Measurements from ENCODE around the gene ZNF618.

ZNF618 gene

DNA sequence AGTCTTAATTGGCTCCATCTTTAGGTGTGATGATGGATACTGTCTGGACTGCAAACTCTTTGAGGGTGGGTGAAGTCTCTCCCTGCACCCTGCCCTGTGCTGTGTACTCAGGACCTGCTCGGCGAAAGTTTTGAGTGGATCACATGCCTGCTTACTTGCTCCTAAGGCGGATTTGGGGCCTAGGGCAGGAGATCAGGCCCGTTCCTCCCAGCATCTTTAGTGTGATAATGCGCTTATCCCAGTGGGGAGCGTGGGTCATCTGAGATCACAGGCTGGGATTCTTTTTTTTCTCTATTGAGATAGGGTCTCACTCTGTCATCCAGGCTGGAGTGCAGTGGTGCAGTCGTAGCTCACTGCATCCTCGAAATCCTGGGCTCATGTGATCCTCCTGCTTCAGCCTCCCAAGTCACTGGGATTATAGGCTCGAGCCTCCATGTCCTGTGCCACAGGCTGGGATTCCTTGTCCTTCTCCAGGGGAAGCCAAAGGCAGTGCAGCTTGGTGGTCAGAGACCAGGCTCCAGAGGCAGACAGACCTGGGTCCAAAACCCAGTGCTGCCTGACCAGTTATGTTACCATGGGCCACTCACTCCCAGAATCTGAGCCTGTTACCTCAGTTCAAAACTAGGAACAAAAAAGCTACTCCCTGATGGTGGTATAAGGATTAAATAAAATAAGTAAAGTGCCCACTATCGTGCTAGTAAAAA, 59.7 kb downstream of the ZNF618 start:
- no peak for DNase-seq

DNA sequence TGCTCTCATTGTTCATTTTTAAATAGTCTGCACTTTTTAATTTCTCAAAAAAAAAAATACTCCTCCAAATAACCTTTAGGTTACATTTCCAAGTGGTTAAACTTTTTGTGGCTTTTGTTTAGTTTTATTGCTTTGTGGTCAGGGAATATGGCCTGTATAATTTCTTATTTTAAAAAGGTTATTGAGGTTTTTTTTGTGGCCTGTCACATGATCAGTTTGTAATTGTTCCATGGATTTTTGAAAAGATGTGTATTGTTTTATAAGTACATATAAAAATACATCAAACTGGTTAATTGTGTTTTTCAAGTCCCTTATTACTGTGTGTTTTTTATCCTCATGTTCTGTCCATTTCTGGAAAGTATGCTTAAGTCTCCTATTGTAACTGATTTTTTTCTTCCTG, 64.0 kb downstream of the ZNF618 start:
- DNase-seq: no peak

DNA sequence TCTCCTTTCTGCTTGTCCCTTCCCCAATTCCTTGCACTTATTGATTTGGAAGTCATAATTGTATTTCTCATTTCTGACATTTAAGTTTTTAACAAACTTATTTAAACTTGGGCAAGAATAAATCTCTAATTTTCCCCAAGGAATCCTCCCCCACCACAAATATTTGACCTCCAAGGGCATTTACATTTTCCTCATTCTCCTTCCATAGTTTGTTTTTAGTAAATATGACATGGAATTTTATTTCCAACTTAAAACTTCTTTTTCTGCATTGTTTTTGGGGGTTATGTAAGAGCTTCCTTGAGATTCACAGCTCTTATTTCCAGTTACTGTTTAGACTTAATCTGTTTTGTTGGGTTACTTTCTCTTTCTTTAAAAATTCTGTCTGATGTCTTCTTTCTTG, 64.9 kb downstream of the ZNF618 start:
- DNase-seq: no peak

DNA sequence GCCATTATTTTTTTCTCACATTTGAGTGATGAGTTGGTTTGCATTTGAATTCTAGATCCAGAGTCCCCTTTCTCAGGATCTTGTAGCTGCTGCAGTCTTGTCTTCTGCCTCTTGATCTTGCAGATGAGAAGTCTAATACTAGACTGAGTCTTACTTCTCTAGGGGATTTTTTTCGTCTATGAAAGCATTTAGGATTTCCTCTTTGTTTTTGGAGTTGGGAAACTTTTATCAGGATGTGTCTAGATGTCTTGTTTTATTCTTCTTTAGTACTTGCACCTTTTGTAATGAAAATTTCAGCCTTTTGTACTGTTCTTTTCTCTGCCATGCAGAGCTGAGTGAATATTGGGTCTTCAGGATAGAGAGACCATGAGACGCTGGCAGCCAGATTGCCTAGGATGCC, 65.4 kb downstream of the ZNF618 start:
- DNase-seq: no peak

DNA sequence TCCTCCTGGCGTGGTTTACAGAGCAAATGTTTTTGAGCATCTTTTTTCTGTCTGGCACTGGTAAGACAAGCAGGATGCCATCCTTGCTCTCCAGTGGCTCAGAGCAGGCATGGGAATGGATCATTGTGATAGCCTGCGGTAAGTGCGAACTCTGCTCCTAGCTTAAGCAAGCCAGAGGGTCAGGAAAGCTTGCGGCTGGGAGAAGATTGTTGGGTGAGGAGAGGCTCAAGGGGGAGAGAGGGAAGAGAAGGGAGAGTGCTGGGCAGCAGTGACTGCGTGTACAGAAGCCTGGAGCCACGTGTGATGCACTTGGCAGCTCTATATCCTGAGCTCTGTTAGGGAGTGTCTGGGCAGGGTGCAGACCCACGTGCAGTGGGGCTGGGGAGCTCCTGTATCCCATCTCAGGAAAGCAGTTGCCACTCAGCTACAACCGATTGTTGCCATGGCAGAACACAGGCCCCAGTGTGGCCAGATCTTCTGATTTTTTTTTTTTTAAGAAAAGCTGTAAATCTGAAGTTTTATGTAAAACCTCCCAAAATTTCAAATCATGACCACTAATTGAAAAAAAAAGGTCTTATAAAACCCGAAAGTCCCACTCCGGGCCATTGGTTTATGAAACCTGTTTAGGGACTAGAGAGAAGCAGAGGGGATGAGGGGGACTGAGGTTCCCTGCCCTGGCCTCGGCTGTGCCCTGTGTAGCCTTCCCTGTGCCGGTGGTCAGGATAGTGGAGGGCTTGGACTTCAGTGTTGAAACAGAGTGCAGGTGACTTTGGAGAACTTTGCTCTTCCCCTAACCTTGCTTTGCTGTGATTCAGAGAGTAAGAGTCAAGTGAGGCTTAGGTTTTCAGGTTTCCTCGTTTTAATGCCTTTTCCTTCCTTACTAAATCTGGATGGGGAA, 67.3 kb downstream of the ZNF618 start:
- no peak for DNase-seq

DNA sequence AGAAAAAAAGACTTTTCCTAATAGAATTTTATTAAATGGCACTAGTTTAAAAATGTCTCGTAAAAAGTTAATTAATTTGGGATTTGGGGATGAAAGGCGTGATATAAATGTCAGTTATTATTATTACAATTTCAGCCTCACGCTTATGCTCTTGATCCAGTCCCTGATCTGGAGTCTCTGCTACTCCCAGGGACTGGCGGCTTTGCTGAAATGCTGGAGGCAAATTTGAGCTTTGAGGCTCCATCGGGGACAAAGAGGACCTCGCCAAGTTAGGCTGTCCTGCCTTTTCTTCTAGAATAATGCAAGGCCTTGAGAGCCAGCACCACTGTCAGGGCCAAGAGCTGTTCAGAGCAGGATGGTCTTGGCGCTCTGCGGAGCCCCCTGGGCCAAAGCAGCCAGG, 69.7 kb downstream of the ZNF618 start:
- DNase-seq: no peak

DNA sequence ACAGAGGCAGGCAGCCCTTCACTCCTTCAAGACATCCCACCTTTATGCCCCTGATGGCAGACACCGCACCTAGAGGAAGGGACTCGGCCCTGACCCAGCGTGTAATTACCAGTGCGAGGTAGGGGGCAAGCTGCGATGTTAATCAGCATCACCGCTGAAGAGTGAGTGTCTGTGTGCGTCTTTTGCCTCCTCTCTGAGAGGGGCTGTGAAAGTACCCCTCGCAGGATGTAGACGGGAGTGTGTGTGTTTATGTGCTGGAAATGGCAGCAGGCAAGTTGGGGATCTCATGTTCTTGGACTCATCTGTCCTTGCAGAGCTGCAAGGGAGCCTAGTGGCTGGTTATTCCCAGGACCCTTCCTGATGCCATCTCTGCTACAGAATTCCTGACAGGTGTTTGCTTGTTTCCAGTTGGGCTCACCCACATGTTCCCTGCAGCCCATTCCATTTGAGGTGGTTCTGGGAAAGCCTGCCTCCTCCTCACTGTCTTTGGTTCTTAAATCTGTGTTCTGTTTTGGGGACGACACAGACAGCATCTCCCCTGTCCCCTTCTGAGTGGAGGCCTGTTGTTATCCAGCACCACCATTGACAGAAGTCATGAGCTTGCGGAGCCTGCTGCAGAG, 70.5 kb downstream of the ZNF618 start:
- DNase-seq: no peak

DNA sequence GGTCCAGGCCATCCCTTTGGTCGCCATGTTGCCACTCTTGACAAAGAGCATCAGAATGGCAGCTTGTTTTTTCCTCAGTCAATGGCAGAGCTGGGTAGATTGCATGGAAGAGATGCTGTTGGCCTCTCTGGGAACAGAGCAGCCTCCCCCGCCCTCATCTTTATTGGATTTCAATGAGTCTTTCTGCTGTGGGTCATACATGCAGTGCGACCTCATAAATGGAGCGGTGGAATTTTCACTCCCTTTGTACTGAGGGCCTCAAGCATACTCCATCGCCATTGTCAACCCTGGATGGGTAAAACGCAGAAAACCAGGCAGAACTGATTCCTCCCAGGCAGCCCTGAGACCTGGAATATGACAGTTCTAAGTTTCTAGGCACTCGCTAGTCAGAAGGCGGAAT, 71.8 kb downstream of the ZNF618 start:
- DNase-seq: no peak

DNA sequence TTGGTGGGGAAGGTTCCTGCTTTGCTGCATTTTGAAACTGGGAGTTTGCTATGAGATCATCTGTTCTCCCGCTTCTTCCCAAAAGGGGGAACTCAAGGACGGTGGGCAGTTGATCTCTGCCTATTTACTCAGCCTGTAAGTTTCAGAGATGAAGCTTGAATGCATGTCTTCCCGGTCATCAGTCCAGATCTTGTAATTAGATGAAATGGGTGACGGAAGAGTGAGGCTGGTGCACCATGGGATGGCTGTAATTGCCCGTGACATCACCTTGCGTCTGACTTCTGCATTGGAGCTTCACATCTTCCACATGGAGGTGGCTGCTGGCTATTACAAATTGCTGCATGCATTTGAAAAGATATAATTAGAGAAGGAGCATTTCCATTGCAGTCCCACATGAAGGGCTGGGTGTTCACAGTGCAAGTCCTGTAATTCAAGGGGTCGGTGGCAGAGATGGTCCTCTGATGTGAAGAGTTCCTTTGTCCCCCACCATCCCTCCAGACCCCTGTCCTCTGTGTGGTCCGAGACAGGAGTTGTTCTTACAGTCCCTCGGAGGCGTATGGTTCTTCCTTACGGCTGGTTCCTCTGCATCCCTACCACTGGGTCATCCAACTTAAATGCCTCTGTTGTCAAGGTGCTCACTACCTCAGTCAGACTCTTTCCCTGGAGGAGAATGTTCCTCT, 72.9 kb downstream of the ZNF618 start:
- no peak for DNase-seq

DNA sequence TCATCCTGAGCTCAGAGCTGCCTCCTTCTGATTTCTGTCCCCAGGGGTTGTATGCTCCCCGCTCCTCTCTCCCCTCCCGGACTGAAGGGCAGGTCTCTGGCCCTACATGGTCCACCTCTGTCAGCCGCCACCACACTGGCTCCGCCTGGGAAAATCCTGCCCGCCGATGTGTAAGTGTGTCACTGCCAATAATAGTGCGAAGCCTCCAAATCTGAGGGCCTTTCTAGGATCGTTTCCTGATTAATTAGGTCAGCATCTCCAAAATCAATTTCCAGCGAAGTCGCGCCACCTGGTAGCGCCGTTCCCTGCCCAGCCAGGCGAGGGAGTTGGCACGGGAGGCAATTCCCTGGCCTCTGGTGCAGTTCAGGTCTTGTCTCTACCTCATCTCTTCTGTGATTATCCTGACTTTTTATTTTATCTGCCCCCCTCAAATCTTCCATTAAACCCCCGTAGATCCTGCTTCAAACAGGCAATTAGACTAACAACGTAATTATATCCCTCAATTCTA, 73.5 kb downstream of the ZNF618 start:
- DNase-seq: no peak

DNA sequence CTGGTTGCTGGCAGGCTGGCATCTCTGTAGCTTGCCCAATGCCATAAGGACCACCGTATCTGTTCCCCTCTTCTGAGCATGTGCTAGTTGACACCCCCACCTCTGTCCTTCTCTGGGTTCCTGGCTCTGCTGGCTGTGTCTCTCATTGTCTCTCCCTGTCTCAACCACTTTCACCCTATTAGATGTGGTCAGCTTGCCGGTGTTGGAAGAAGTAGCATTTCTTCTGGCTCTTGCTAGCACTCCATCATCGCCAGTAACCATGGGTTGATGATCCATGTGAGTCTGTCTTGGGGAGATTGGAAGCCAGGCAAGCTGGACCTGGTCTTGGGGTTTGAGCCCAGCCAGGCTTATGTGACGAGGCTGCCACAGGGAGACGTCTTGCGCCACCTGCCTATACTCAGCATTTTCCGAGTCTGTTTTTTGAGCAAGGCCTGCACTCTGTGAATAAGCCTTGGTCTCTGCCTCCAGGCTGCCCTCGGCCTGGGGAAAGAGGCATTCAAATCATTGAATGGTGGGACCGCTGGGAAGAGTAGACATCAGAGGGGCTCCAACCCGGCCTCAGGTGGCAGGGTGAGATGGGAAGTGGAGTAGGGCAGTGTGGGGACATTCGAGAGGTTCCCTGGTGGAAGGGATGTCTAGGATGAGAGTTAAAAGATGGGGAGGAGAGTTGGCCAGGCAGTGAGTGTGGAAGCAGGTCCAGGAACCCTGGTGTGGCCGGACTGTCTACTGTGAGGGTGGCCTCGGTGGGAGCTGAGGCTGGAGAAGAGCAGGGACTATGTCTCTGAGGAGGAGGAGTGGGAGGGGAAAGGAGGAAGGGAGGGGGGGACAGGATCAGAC, 74.3 kb downstream of the ZNF618 start:
- DNase-seq: no peak

DNA sequence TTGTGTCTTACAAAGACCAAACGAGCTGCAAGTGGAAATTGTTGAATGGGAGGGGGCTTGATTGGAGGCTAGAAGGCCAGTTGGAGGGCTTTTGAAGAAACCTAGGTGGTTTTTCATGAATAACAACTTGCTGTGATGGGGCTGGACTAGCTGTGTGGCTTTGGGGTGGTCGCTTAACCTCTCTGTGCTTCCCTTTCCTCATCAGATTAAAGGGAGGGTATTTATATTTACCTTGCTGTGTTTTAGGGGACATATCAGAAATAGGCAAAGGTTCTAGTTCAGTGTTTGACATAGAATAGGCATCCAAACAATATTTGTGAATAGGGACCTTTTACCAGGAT, 74.9 kb downstream of the ZNF618 start:
- DNase-seq: no peak

DNA sequence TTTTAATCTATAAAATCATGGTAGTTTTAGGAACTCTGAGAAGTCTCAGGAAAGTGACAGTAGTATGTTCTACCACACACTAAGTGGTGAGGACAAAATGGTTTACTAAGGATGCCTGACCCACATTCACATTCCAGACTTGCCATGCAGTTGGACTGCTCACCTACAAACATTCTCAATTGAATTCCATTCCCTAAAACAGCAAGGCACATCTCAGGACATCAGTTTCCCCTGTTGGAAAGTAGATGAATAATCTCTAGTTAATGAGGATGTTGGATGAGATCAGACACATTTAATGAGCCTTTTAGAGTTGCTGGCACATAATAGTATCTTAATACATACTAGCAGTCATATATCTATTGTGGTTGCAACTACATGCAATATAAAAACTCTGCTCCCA, 76.6 kb downstream of the ZNF618 start:
- DNase-seq: no peak

DNA sequence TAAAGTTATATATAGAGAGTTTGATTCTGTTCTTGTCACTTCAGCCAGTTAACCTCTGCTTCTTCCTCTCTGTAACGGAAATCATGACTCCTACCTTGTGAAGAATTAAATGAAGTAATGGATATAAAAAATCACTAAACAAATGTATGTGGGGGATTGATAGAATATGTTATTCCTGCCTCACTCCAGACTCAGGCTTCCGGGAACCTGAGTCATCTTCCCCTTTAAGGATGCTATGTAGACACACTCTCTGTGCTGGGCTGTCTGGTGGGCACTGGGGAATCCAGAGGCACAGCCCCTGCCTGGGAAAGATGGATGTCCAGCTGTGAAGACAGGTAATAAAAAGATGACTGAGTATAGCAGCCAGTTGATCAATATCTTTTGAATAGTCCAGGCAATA, 77.4 kb downstream of the ZNF618 start:
- DNase-seq: no peak

DNA sequence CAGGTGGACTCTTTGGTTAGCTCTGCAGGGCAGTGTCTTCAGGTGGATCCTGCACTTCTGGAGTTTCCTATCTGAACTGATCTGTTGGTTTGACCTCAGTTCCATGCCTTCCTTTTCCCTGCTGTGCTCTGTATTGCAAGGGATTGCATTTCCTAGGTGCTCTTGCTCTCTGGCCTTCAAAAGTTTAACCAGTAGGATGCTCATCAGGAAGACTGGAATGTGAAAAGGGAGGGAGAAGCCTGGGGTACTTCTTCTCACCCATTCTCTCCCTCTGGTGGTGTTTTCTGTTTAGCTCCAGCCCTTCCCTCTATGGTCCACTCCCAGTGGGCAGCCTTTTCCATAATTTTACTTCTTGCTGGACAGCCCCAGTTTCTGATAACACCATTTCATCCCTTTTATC, 78.5 kb downstream of the ZNF618 start:
- DNase-seq: no peak

DNA sequence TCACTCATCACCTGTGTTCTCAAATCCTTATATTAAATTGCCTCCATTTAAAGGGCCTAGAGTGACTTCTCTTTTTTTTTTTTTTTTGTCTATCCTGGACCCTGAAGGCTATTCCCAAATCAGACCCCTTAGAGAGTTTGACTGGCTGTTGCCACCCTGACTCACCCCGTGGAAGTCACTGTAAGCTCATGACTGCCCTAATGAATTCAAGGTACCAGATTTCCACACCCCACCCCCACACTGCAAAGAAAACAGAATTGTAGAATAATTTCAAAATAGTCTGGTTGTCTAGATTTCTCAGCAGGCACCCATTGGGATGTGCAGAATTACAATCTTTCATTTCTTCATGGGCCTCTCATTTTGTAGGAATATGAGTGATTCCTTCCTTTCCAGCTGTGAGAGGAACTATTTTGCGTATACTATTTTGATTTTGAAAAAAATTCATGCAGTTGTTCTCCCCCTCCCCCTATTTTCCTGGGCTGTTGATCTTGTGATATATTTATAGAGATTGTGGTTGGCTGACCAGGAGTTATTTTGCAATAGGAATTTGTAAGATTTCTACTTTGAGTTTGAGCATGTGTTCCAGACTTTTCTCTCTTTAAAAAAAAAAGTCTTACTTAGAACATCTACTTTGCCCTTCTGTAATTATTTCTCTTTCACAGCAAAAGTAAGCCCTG, 79.1 kb downstream of the ZNF618 start:
- no peak for DNase-seq

DNA sequence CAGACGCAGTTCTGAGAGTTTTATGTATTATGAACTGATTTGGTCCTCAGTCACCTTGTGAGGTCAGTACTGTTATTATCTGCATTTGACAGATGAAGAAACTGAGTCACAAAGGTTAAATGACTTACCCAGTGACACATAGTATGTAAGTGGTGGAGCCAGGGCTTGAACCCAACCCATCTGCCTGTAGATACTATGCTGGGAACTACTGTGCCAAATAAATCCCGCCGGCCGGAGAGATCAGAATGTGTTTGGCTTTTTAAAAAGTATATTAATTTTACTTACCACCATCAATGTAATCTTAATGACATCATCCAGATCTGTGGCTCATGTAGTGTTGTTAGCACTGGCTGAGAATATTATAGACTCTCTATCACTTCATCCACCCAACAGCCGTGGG, 80.8 kb downstream of the ZNF618 start:
- no peak for DNase-seq

DNA sequence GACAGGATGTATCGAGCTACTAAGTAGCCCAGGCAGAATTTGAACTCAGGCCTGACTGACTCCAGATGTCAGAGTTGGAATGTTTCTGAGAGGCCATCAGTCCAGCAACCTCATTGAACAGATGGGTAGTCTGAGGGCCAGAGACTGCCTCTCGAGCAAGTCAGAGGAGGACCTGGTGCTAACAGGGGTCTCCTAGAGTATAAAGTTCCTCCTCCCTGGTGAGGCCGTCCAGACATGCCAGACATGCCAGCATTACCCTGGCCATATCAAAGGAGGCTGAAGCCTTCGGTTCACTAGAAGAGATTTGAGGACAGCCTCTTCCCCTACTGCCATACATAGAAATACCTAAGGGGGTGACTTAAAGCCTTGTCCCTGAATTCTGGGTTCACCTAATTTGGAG, 81.2 kb downstream of the ZNF618 start:
- DNase-seq: no peak

DNA sequence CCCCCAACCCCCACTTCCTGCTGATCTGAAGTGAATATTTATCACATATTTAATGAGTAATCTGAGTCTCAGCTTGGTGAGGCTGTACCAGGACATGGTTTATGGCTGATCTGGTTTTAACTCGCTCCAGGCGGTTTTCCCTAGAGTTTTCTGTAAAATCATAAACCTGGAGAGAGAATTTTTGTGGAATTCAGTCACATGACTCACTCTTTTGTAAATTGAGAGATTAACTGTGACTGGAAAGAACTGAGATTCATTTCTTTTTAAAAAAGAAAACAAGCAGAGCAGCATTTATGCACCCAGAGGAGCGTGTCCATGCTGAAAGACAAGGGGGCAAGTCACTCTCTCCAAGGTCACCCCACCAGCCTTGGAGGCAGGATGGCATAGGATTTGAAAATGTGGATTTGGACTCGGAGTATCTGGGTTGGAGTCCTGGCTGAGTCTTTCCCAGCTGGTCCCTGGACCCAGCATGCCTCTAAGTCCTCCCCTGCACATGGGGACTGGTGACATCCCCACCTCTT, 81.8 kb downstream of the ZNF618 start:
- no peak for DNase-seq

DNA sequence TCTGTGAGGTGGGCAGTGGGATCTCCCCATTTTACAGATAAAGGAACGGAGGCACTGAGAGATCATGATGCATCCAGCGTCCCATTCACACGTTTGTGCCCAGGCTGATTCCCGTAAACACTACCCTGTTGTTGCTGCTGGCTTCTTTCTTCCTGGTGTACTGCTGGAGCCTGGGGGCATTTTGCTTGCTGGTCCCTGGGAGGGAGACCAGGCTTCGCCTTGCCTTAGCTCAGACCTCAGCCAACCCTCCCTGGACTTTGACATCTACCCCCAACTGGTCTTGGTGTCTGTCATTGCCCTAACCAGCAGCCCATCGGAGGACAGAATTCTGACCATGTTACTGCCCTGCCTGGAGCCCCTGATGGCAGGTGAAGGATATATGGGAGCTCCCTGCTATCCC, 82.4 kb downstream of the ZNF618 start:
- DNase-seq: no peak

DNA sequence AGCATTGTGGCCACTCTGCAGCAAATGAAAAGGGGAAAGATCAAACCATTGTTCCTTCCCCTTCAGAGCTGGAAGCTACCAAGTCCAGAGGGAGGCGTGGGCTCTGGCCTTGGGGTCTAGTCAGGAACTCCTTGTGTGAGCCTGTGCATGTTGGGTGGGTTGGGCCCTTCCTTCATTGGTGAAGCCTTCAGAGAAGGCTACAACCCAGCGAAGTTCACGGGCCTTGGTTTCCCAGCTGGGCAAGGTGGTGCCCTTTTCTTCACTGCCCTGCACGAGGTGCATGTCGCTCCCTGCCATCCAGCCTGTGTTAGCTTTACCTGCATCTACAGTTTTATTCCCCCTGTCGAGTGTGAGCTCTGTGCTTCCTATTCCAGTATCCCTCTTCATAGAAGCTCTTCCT, 84.7 kb downstream of the ZNF618 start:
- DNase-seq: no peak

DNA sequence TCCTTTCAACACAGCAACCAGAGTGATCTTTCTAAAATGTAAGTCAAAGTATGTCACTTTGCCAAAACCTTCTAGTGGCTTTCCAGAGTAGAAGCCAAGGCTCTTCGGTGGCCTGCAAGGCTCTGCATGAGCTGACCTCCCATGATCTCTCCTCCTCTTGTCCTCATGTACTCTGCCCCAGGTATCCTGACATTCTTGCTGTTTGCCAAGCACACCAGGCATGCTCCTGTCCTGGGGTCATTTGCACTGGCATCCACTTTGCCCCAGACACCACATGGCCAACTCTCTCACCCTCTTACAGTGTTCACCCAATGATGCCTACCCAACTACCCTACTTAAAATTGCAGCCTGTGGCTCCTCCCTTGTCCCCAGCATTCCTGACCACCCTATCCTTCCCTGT, 86.3 kb downstream of the ZNF618 start:
- DNase-seq: no peak

Data from NK-92 treated with Interleukin-12 subunit alpha and Interleukin-12 subunit beta, amount 100 ng/mL, for 24 hours (cell line).